Ishikawa (cell line): Measurements from ENCODE around the gene SLC40A1.

Experiments
- CREB1 ChIP-seq: IDR thresholded peaks from 2 replicates; pipeline ENCODE4 v1.6.1; 2012; ENCODE audit warnings: low read depth
- EGR1 ChIP-seq: IDR thresholded peaks from 2 replicates; pipeline ENCODE4 v1.6.1; 2012
- EP300 ChIP-seq: IDR thresholded peaks from 2 replicates; pipeline ENCODE4 v1.6.1; 2012; ENCODE audit warnings: borderline replicate concordance
- MAX ChIP-seq: IDR thresholded peaks from 2 replicates; pipeline ENCODE4 v1.6.1; 2012
- NFIC ChIP-seq: IDR thresholded peaks from 2 replicates; pipeline ENCODE4 v1.6.1; 2012
- RAD21 ChIP-seq: IDR thresholded peaks from 2 replicates; pipeline ENCODE4 v1.6.1; 2012; ENCODE audit warnings: low read depth
- TCF12 ChIP-seq: IDR thresholded peaks from 2 replicates; pipeline ENCODE4 v1.6.1; 2012; ENCODE audit warnings: low read depth
- USF1 ChIP-seq: IDR thresholded peaks from 2 replicates; pipeline ENCODE4 v1.6.1; 2012
- ZBTB7A ChIP-seq: IDR thresholded peaks from 2 replicates; pipeline ENCODE4 v1.6.1; 2012; ENCODE audit warnings: low read depth

Gene SLC40A1

GRCh38 chr2:189511960-189512319 lies 68.6 kb downstream of the SLC40A1 start:
- no peak for TF ChIP-seq RAD21
- no peak for TF ChIP-seq ZBTB7A
- no peak for TF ChIP-seq CREB1

- TF ChIP-seq USF1 = no peak
- no peak for TF ChIP-seq NFIC
- no peak for TF ChIP-seq CREB1
- no peak for TF ChIP-seq EGR1
- TF ChIP-seq MAX = no peak
- no peak for TF ChIP-seq EP300
- no peak for TF ChIP-seq ZBTB7A
- no peak for TF ChIP-seq TCF12
Observed at GRCh38 chr2:189511210-189511959, 69.2 kb downstream of the SLC40A1 start.
